MM.1S (cell line): Measurements from ENCODE around the gene LGR5.

Experiments
- DNase-seq: peaks from one replicate; pipeline ENCODE4 v3.0.0-alpha.2; 2015
- H2AFZ ChIP-seq: fragments of 300-600 bp; sonication (generic); 2 replicates; pipeline ENCODE4 v1.6.0; 2016; ENCODE audit warnings: antibody characterized with exemption, low read length
- H3F3A ChIP-seq: fragments of 300-600 bp; sonication (generic); 2 replicates; pipeline ENCODE4 v1.6.1; 2016; ENCODE audit warnings: mild to moderate bottlenecking, antibody characterized with exemption, low read length, moderate library complexity, mixed read lengths; ENCODE audit not compliant: insufficient read depth
- H3K27ac ChIP-seq: fragments of 300-600 bp; sonication (generic); 2 replicates; pipeline ENCODE4 v1.5.1; 2016; ENCODE audit warnings: mild to moderate bottlenecking, low read length
- H3K27me3 ChIP-seq: fragments of 300-600 bp; sonication (generic); replicated peaks from 2 replicates; pipeline ENCODE4 v1.6.0; 2016; ENCODE audit warnings: low read length; ENCODE audit not compliant: insufficient read depth
- H3K36me3 ChIP-seq: fragments of 300-600 bp; sonication (generic); replicated peaks from 2 replicates; pipeline ENCODE4 v1.6.1; 2016; ENCODE audit warnings: mild to moderate bottlenecking, low read length, mixed read lengths; ENCODE audit not compliant: insufficient read depth
- H3K4me1 ChIP-seq: fragments of 300-600 bp; sonication (generic); 2 replicates; pipeline ENCODE4 v1.6.1; 2016; ENCODE audit warnings: low read length, mixed read lengths
- H3K4me2 ChIP-seq: fragments of 300-600 bp; sonication (generic); 2 replicates; pipeline ENCODE4 v1.6.0; 2016; ENCODE audit warnings: low read depth, low read length
- H3K4me3 ChIP-seq: fragments of 300-600 bp; sonication (generic); 2 replicates; pipeline ENCODE4 v1.5.1; 2016; ENCODE audit warnings: low read length, mixed read lengths
- H3K79me2 ChIP-seq: fragments of 300-600 bp; sonication (generic); 2 replicates; pipeline ENCODE4 v1.6.1; 2016; ENCODE audit warnings: mixed run types, low read length, mixed read lengths
- H3K9ac ChIP-seq: fragments of 300-600 bp; sonication (generic); 2 replicates; pipeline ENCODE4 v1.6.1; 2016; ENCODE audit warnings: low read length, mixed read lengths
- H3K9me2 ChIP-seq: fragments of 300-600 bp; sonication (generic); replicated peaks from 2 replicates; pipeline ENCODE4 v1.6.1; 2016; ENCODE audit warnings: mild to moderate bottlenecking, low read length, mixed read lengths; ENCODE audit not compliant: insufficient read depth
- H3K9me3 ChIP-seq: fragments of 300-600 bp; sonication (generic); replicated peaks from 2 replicates; pipeline ENCODE4 v1.6.1; 2016; ENCODE audit warnings: mild to moderate bottlenecking, low read length, mixed read lengths; ENCODE audit not compliant: insufficient read depth
- H4K20me1 ChIP-seq: fragments of 300-600 bp; sonication (generic); 2 replicates; pipeline ENCODE4 v1.6.1; 2016; ENCODE audit warnings: mild to moderate bottlenecking, low read length, moderate library complexity, mixed read lengths; ENCODE audit not compliant: insufficient read depth
- EZH2 ChIP-seq: fragments of 300-600 bp; sonication (generic); optimal IDR thresholded peaks from 2 replicates; pipeline ENCODE3; 2017; ENCODE audit warnings: low read depth, mild to moderate bottlenecking, antibody characterized with exemption, low read length, mixed read lengths
- EZH2phosphoT487 ChIP-seq: fragments of 300-600 bp; sonication (generic); IDR thresholded peaks from 2 replicates; pipeline ENCODE4 v1.6.1; 2018; ENCODE audit warnings: antibody characterized with exemption, low read length
- TF ChIP-seq, protein P1 (sequence below): fragments of 300-600 bp; sonication (generic); IDR thresholded peaks from 2 replicates; pipeline ENCODE4 v1.5.1; 2016; ENCODE audit warnings: antibody characterized with exemption, low read length, mixed read lengths

LGR5 gene

GRCh38 chr12:71592841-71593240 is 153.2 kb downstream of the LGR5 start:
- Histone ChIP-seq H4K20me1 (no peaks in the 10 kb centered on the region), H3K9me2 (no peaks in the 10 kb centered on the region), H2AFZ (no peak overlapping the region), H3K4me1 (no peaks in the 10 kb centered on the region), H3K4me2 (no peak overlapping the region), H3K27ac (no peak overlapping the region), H3F3A (no peaks in the 10 kb centered on the region), H3K9ac (no peak overlapping the region), H3K79me2 (no peaks in the 10 kb centered on the region), H3K9me3 (no peaks in the 10 kb centered on the region), H3K4me3 (no peak overlapping the region), H3K36me3 (no peaks in the 10 kb centered on the region), H3K27me3 (no peaks in the 10 kb centered on the region)
- TF ChIP-seq EZH2phosphoT487 (no peak), EZH2 (no peak)
- TF ChIP-seq, protein P1, sequence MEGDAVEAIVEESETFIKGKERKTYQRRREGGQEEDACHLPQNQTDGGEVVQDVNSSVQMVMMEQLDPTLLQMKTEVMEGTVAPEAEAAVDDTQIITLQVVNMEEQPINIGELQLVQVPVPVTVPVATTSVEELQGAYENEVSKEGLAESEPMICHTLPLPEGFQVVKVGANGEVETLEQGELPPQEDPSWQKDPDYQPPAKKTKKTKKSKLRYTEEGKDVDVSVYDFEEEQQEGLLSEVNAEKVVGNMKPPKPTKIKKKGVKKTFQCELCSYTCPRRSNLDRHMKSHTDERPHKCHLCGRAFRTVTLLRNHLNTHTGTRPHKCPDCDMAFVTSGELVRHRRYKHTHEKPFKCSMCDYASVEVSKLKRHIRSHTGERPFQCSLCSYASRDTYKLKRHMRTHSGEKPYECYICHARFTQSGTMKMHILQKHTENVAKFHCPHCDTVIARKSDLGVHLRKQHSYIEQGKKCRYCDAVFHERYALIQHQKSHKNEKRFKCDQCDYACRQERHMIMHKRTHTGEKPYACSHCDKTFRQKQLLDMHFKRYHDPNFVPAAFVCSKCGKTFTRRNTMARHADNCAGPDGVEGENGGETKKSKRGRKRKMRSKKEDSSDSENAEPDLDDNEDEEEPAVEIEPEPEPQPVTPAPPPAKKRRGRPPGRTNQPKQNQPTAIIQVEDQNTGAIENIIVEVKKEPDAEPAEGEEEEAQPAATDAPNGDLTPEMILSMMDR = no peak
- DNase-seq = no peak

GRCh38 chr12:71594214-71594948 is 154.8 kb downstream of the LGR5 start:
- H3K4me1 ChIP-seq = no peaks in the 10 kb centered on the region
- no peak overlapping the region for H3K4me2 ChIP-seq
- no peak overlapping the region for H3K4me3 ChIP-seq
- H4K20me1 ChIP-seq = no peaks in the 10 kb centered on the region
- no peaks in the 10 kb centered on the region for H3K27me3 ChIP-seq
- no peak overlapping the region for H2AFZ ChIP-seq
- H3F3A ChIP-seq = no peaks in the 10 kb centered on the region
- H3K36me3 ChIP-seq = no peaks in the 10 kb centered on the region
- H3K79me2 ChIP-seq = no peaks in the 10 kb centered on the region
- no peak for DNase-seq
- no peaks in the 10 kb centered on the region for H3K9me3 ChIP-seq
- H3K9ac ChIP-seq = no peak overlapping the region
- no peaks in the 10 kb centered on the region for H3K9me2 ChIP-seq
- no peak overlapping the region for H3K27ac ChIP-seq
- TF ChIP-seq, protein P1 = no peak
- TF ChIP-seq EZH2 = no peak
- TF ChIP-seq EZH2phosphoT487 = no peak

DNA sequence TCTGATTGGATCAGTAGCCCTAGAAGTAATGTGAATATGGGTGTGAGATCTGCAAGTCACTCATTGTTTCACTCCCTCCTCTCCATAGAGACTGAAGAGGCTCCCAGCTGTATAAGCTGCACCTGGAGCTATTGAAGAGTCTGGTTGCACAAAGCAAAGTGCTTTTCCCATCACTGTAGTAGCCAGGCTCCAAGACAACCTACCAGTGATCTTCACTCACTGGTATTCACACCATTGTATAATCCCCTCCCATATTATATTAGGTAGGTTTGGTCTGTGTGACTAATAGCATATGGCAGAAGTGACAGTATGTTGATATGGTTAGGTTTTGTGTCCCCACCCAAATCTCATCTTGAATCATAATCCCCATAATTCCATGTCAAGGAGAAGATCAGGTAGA is 159.6 kb downstream of the LGR5 start:
- Histone ChIP-seq H3K36me3 (no peaks in the 10 kb centered on the region), H3K4me3 (no peak overlapping the region), H3F3A (no peaks in the 10 kb centered on the region), H3K27ac (no peak overlapping the region), H3K4me1 (no peaks in the 10 kb centered on the region), H3K27me3 (no peaks in the 10 kb centered on the region), H3K9me3 (no peaks in the 10 kb centered on the region), H2AFZ (no peak overlapping the region), H3K79me2 (no peaks in the 10 kb centered on the region), H3K4me2 (no peak overlapping the region), H3K9me2 (no peaks in the 10 kb centered on the region), H4K20me1 (no peaks in the 10 kb centered on the region), H3K9ac (no peak overlapping the region)
- DNase-seq = no peak
- TF ChIP-seq EZH2phosphoT487 (no peak), EZH2 (no peak)
- TF ChIP-seq, protein P1 = no peak
